A673 (cell line): ENCODE measurements around the gene ROBO2.

ENCODE experiments used
- CTCF ChIP-seq: fragments of 300-800, 200-600 bp; sonication (generic); conservative IDR thresholded peaks from 2 replicates; pipeline ENCODE4 v1.5.1; 2017; ENCODE audit warnings: low read depth, mild to moderate bottlenecking, antibody characterized with exemption, low read length, moderate library complexity, mixed read lengths
- EZH2 ChIP-seq: fragments of 200-600 bp; sonication (generic); IDR thresholded peaks from 2 replicates; pipeline ENCODE4 v1.6.1; 2017; ENCODE audit warnings: borderline replicate concordance, low read depth, mild to moderate bottlenecking, mixed read lengths, antibody characterized with exemption, low read length; ENCODE audit not compliant: poor library complexity, severe bottlenecking

GRCh38 chr3:77052051-77052501 lies 12.2 kb downstream of the ROBO2 start:
- no peak for TF ChIP-seq CTCF
- no peak for TF ChIP-seq EZH2
